Osteocyte (in vitro differentiated cells): ENCODE measurements around the gene TLR3. TPM values are rescaled to one million over a fixed set of nuclear protein-coding genes. Genes with fewer than 3 reads are reported as not detected.

Source experiments
- DNase-seq: peaks from one replicate; pipeline ENCODE4 v3.0.0; 2021; ENCODE audit warnings: mixed read lengths; ENCODE audit not compliant: unreplicated experiment; ENCODE audit errors: extremely low spot score
- H3K27ac Mint-ChIP-seq: one replicate; pipeline ENCODE4 v1.8.0; 2021; ENCODE audit warnings: mild to moderate bottlenecking, mixed read lengths; ENCODE audit not compliant: unreplicated experiment
- H3K27me3 Mint-ChIP-seq: one replicate; pipeline ENCODE4 v1.8.0; 2021; ENCODE audit warnings: mixed read lengths; ENCODE audit not compliant: unreplicated experiment
- H3K36me3 Mint-ChIP-seq: one replicate; pipeline ENCODE4 v1.8.0; 2021; ENCODE audit warnings: mixed read lengths; ENCODE audit not compliant: unreplicated experiment
- H3K4me1 Mint-ChIP-seq: one replicate; pipeline ENCODE4 v1.8.0; 2021; ENCODE audit warnings: mixed read lengths; ENCODE audit not compliant: unreplicated experiment
- H3K4me3 Mint-ChIP-seq: one replicate; pipeline ENCODE4 v1.8.0; 2021; ENCODE audit warnings: mild to moderate bottlenecking, moderate library complexity, mixed read lengths; ENCODE audit not compliant: unreplicated experiment
- H3K9me3 Mint-ChIP-seq: one replicate; pipeline ENCODE4 v1.8.0; 2021; ENCODE audit warnings: mixed read lengths; ENCODE audit not compliant: unreplicated experiment
- long read RNA-seq: library from polyadenylated mRNA; unstranded; transcript quantifications from one replicate; pipeline ENCODE4 v2.0.0, GENCODE V29; 2021
- total RNA-seq: library from RNA; stranded (reverse); gene quantifications from 2 replicates; pipeline ENCODE4 v1.2.1, GENCODE V29; 2021
- TF ChIP-seq, protein P1 (sequence below): fragments of 200-600 bp; sonication (generic); IDR thresholded peaks from 2 replicates; pipeline ENCODE4 v1.5.0; 2021; ENCODE audit warnings: antibody characterized with exemption, mild to moderate bottlenecking, moderate library complexity

The TLR3 gene
- total RNA-seq = 7.5 and 8.2 TPM in 2 replicates
- long read RNA-seq, full-length matches to known transcripts = 14 of 18 reads
- long read RNA-seq, partial matches to known transcripts = 4 of 18 reads
- long read RNA-seq, other reads (novel, unspliced or antisense) = 0 of 18 reads

DNA sequence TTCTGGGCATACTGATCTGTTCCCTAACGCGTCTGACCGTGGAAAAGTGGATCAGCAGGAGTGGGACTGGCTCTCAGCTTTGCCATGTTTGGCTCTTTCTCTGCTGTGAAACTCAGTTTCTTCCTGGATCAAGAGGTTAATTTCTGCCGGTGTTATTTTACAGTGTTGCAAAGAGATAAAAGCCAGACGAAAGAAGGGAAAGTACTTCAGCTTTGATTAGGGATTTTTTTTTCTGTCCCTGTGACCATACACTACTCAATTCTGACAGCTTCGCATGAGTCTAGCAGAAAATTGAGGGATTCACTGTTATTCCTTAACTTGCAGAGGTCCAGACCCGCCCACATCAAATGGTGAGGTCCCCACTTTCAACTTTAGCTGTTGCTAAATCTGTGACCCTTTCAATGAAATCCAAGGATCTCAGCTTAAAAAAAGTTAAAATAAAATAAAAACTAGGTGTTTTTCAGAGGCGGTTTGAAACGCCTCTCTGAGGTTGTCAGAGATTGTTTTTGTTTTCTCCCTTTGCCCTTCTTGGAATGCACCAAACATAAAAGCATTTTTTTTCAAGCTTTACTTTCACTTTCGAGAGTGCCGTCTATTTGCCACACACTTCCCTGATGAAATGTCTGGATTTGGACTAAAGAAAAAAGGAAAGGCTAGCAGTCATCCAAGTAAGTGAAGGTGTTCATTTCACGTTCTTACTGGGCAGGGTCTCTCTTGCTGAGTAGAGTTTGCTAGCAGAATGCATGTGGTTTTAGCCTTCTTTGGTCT, at the start of gene TLR3:
Gene TLR3, plus strand, starts transcription at position 576 of the 768 bp plus-strand sequence. CDS start 7,464 bp downstream, outside the sequence.
- H3K4me3 Mint-ChIP-seq = peak within 1 kb of the TSS; percentile 69
- H3K4me1 Mint-ChIP-seq = peaks cover 18% of the 10 kb centered on the region
- H3K27me3 Mint-ChIP-seq = no peaks in the 10 kb centered on the region
- TF ChIP-seq, protein P1, sequence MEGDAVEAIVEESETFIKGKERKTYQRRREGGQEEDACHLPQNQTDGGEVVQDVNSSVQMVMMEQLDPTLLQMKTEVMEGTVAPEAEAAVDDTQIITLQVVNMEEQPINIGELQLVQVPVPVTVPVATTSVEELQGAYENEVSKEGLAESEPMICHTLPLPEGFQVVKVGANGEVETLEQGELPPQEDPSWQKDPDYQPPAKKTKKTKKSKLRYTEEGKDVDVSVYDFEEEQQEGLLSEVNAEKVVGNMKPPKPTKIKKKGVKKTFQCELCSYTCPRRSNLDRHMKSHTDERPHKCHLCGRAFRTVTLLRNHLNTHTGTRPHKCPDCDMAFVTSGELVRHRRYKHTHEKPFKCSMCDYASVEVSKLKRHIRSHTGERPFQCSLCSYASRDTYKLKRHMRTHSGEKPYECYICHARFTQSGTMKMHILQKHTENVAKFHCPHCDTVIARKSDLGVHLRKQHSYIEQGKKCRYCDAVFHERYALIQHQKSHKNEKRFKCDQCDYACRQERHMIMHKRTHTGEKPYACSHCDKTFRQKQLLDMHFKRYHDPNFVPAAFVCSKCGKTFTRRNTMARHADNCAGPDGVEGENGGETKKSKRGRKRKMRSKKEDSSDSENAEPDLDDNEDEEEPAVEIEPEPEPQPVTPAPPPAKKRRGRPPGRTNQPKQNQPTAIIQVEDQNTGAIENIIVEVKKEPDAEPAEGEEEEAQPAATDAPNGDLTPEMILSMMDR = no peak
- no peaks in the 10 kb centered on the region for H3K36me3 Mint-ChIP-seq
- peak within 1 kb of the TSS; percentile 81 for H3K27ac Mint-ChIP-seq
- no peaks in the 10 kb centered on the region for H3K9me3 Mint-ChIP-seq
- no peak for DNase-seq

DNA sequence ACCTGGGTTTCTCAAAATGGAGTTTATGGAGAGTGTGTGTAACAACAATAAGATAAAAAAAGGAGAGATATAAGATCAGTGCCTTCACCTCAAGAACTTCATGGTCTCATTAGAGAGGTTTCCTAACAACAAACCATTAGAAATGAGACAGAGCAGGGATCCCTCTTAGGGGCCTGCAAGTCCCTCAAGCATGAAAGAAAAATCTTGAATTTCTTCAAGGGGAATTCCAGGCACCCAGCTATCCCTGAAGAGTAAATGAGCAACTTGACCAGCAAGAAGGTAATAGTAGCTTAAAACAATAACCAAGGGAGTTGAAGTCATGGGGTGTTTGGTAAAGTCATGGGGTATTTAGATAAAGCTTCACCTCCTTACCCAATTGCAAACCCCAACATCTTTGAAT, 49.7 kb upstream of the TLR3 start:
- H3K4me1 Mint-ChIP-seq = peaks cover 24% of the 10 kb centered on the region
- peaks cover 8% of the 10 kb centered on the region for H3K9me3 Mint-ChIP-seq
- H3K27me3 Mint-ChIP-seq = no peaks in the 10 kb centered on the region
- TF ChIP-seq, protein P1 = no peak
- peaks cover 5% of the 10 kb centered on the region for H3K36me3 Mint-ChIP-seq
- no peak overlapping the region for H3K27ac Mint-ChIP-seq
- DNase-seq = no peak
- H3K4me3 Mint-ChIP-seq = no peak overlapping the region

DNA sequence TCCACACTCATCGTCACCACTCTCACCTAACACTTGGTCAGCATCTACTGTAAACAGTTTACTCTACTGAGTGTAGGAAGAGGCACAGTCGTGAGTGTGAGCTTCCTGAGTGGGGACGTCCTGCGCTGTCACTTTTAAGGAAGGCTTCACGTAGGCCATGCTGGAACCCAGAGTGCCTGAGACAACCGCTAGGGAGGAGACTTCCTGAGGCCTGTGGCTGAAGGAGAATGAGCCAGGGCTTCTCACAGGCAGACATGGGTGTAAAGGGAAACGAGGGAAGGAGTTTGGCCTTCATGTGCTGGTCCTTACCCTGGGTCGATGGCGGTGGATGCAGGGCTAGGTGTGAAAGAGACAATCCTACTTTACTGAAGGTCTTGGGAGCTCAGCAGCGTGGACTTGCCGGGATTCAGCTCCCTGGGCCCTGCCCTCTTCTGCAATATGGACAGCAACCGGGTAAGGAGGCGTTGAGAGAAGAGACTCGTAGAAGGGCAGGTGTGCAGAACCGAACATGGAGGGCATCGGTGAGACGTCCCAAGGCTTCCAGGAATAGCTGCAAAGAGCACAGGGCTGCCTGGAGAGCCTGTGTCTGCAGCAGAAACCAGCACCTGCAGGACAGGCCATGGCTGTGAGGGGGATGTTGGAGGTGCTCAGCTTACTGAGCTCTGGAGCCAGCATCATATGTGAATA, 48.7 kb upstream of the TLR3 start:
- Mint-ChIP-seq H3K27me3 (no peaks in the 10 kb centered on the region), H3K9me3 (peaks cover 8% of the 10 kb centered on the region), H3K4me3 (no peak overlapping the region), H3K4me1 (peaks cover 21% of the 10 kb centered on the region), H3K27ac (no peak overlapping the region), H3K36me3 (peaks cover 5% of the 10 kb centered on the region)
- TF ChIP-seq, protein P1 = no peak
- peak; percentile 66 for DNase-seq

GRCh38 chr4:186020793-186021407, 48.1 kb upstream of the TLR3 start:
- Mint-ChIP-seq H3K27ac (no peak overlapping the region), H3K4me1 (peaks cover 18% of the 10 kb centered on the region), H3K36me3 (peaks cover 5% of the 10 kb centered on the region), H3K27me3 (no peaks in the 10 kb centered on the region), H3K9me3 (peaks cover 8% of the 10 kb centered on the region), H3K4me3 (no peak overlapping the region)
- TF ChIP-seq, protein P1 = no peak
- DNase-seq = no peak
